Kidney (tissue), 14 donors: Measurements from ENCODE around the gene TADA2B. TPM values are rescaled to one million over a fixed set of nuclear protein-coding genes. Genes with fewer than 3 reads are reported as not detected.
A peak's percentile ranks its signal among the peaks of the same experiment; 100 is the strongest.

Experiments used
- DNase-seq, 5 donors: peaks; one replicate each; pipeline ENCODE4 v3.0.0-alpha.2; 2013 to 2020
- FAIRE-seq: peaks from 2 replicates; lab custom pipeline; 2012; peaks lifted over from hg19 to GRCh38; lab: Jason Lieb, UNC
- H3K27ac ChIP-seq, 2 donors: one replicate each; pipeline ENCODE4 v1.7.0; 2013; ENCODE audit warnings: low read depth in 2 of 2, low read length in 2 of 2, inconsistent platforms in 1 of 2
- H3K27me3 ChIP-seq: one replicate; pipeline ENCODE4 v1.7.1; 2013; ENCODE audit warnings: low read length, inconsistent platforms; ENCODE audit not compliant: control insufficient read depth, insufficient read depth
- H3K36me3 ChIP-seq, 3 donors: one replicate each; pipeline versions ENCODE4 v1.7.0 to v1.7.1; 2013; ENCODE audit warnings: low read length in 3 of 3, control low read depth in 1 of 3, inconsistent platforms in 1 of 3; ENCODE audit not compliant: insufficient read depth in 3 of 3, control insufficient read depth in 2 of 3
- H3K4me1 ChIP-seq, 3 donors: one replicate each; pipeline versions ENCODE4 v1.7.0 to v1.7.1; 2013; ENCODE audit warnings: low read length in 3 of 3, inconsistent platforms in 1 of 3, low read depth in 1 of 3; ENCODE audit not compliant: control insufficient read depth in 2 of 3, insufficient read depth in 2 of 3
- H3K4me3 ChIP-seq, 3 donors: one replicate each; pipeline versions ENCODE4 v1.7.0 to v1.8.1; 2013; ENCODE audit warnings: low read length in 3 of 3, control low read depth in 1 of 3, inconsistent platforms in 1 of 3
- H3K9ac ChIP-seq, 3 donors: one replicate each; pipeline versions ENCODE4 v1.7.0 to v1.7.1; 2013; ENCODE audit warnings: low read length in 3 of 3, control low read depth in 1 of 3, inconsistent platforms in 1 of 3
- H3K9me3 ChIP-seq, 3 donors: one replicate each; pipeline versions ENCODE4 v1.7.0 to v1.7.1; 2013; ENCODE audit warnings: low read length in 3 of 3, control low read depth in 1 of 3, inconsistent platforms in 1 of 3; ENCODE audit not compliant: control insufficient read depth in 2 of 3, insufficient read depth in 1 of 3
- intact Hi-C: fragments of 100-400 bp; cut with DNase I; formaldehyde crosslinking; loops from one replicate; pipeline ENCODE4 v1.11.1; 2022
- polyA plus RNA-seq: library from polyadenylated mRNA; stranded (reverse); fragments of 350-450 nt; fragmentation: Illumina TruSeq; extraction: RNeasy Lipid Tissue Mini Kit (QIAGEN cat#74804); gene quantifications from one replicate; pipeline ENCODE4 v1.2.3, GENCODE V29; 2014; ENCODE audit warnings: low read depth, low replicate concordance; ENCODE audit not compliant: insufficient read depth
- total RNA-seq: library from RNA; stranded (reverse); fragmentation: NEBNext Ultra II Directional; extraction: Animal tissue kit (Norgen Biotek cat#: 25700); gene quantifications from one replicate; pipeline ENCODE4 v1.2.1, GENCODE V29; 2021
- TF ChIP-seq, protein P1 (sequence below): IDR thresholded peaks from 3 replicates; pipeline ENCODE4 v1.5.1; 2012; ENCODE audit warnings: mild to moderate bottlenecking, moderate library complexity, borderline replicate concordance; ENCODE audit not compliant: insufficient read depth; ENCODE audit errors: extremely low read depth
- donor health status: control.
- donor health status: control.
- donor health status: control.
- donor health status: control.
- donor health status: control.
- donor health status: DM: yes; HTN: yes; CAD: no.
- donor health status: Normal renal cell carcinoma (clear cell type).

Gene TADA2B
- total and polyA plus RNA-seq, 2 donors from 2014 or later, result 14.2 to 30.5 TPM

DNA sequence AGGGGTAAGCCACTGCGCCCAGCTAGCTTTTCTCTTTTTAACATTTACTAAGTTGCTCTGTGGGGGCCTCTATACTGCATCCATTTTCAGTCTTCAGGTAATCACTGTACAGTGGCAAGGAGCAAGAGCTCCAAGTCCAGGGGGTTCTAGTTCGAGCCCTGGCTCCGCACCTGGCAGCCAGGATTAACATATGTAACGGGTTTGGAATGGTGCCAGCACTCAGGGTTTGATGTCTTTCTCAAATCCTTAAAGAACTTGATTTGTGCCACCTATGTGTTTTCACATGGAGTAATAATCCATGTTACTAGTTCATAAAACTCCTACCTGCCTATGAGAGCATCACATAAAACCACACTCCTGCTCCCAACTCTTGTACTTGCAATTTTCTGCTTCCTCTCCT, 20.2 kb downstream of the TADA2B start:
- peaks cover 2 to 46% (median 28%) of the 10 kb centered on the region in 3 donors for H3K36me3 ChIP-seq
- intact Hi-C loops, result no loop called here

DNA sequence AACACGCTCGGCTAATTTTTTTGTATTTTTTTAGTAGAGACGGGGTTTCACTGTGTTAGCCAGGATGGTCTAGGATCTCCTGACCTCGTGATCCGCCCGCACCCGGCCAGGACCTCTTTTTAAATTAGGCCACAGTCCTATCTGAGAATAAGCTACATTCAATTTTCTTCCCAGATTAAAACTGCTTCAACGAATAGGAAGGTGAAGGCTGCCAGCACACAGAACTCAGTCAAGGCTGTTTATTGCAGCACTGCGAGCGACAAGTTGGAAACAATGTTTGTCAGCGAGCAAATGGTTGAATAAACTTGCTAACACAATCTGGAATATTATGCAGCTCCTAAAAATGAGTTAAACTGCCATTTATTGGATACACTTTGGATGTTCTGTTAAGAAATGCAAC, 22.8 kb downstream of the TADA2B start:
- peak overlapping the region in 1 of 3 donors; percentile 89 for H3K4me3 ChIP-seq
- TF ChIP-seq, protein P1, sequence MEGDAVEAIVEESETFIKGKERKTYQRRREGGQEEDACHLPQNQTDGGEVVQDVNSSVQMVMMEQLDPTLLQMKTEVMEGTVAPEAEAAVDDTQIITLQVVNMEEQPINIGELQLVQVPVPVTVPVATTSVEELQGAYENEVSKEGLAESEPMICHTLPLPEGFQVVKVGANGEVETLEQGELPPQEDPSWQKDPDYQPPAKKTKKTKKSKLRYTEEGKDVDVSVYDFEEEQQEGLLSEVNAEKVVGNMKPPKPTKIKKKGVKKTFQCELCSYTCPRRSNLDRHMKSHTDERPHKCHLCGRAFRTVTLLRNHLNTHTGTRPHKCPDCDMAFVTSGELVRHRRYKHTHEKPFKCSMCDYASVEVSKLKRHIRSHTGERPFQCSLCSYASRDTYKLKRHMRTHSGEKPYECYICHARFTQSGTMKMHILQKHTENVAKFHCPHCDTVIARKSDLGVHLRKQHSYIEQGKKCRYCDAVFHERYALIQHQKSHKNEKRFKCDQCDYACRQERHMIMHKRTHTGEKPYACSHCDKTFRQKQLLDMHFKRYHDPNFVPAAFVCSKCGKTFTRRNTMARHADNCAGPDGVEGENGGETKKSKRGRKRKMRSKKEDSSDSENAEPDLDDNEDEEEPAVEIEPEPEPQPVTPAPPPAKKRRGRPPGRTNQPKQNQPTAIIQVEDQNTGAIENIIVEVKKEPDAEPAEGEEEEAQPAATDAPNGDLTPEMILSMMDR, result no peak
- H3K36me3 ChIP-seq, result peaks cover 2 to 35% (median 11%) of the 10 kb centered on the region in 3 donors
- no peak overlapping the region for H3K9ac ChIP-seq
- no peak overlapping the region for H3K27ac ChIP-seq
- H3K4me1 ChIP-seq, result peaks cover 4 to 21% (median 10%) of the 10 kb centered on the region in 3 donors
- DNase-seq (no peak), FAIRE-seq (no peak)
- H3K27me3 ChIP-seq, result no peaks in the 10 kb centered on the region
- intact Hi-C loops, result no loop called here
- H3K9me3 ChIP-seq, result no peaks in the 10 kb centered on the region

More for the DNA sequence above, 20.2 kb downstream of the TADA2B start:
- TF ChIP-seq, protein P1, result no peak
- FAIRE-seq, result no peak
- Histone ChIP-seq H3K4me1 (peaks cover 4 to 13% (median 7%) of the 10 kb centered on the region in 3 donors), H3K9ac (no peak overlapping the region), H3K4me3 (no peak overlapping the region), H3K27me3 (no peaks in the 10 kb centered on the region), H3K9me3 (no peaks in the 10 kb centered on the region), H3K27ac (no peak overlapping the region)
- no peak for DNase-seq

DNA sequence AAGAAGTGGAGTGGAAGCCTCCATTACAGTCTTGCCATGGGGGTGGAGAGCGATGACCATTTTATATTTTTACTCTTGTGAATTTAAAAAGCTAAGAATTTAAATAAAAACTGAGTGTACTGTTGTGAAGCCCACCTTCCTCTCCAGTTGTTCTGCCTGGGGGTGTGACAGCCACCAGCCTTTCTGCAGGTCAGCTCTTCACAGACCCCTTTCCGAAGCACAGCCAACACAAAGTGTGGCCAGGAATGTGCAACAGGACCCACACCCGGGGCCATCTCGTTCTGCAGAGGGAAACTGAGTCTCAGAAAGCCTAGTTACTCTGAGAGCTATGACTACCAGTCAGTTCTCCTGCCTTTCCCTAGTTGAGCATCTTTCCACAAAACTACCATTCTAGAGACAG, 23.3 kb downstream of the TADA2B start:
- peak overlapping the region in 1 of 3 donors; percentile 73 for H3K9ac ChIP-seq

More for the DNA sequence above, 23.3 kb downstream of the TADA2B start:
- Histone ChIP-seq H3K36me3 (peaks cover 0 to 30% (median 9%) of the 10 kb centered on the region in 3 donors), H3K9me3 (no peaks in the 10 kb centered on the region), H3K4me3 (peak overlapping the region in 2 of 3 donors; percentile 87 to 89), H3K4me1 (peaks cover 4 to 21% (median 10%) of the 10 kb centered on the region in 3 donors), H3K27me3 (no peaks in the 10 kb centered on the region), H3K27ac (no peak overlapping the region)
- DNase-seq (no peak), FAIRE-seq (no peak)
- TF ChIP-seq, protein P1, result no peak
- intact Hi-C loops, result no loop called here
